ENCODE measurements around the gene NEK5.

The NEK5 gene

GRCh38 chr13:52127378-52127777 lies 1.5 kb downstream of the NEK5 start:
- Histone ChIP-seq H3K9me3 (no peaks in the 10 kb centered on the region), H3K36me3 (0 out of 2 replicates have a peak, but pooled peaks cover 7% of the 10 kb centered on the region), H3K27me3 (no peaks in the 10 kb centered on the region; the same call in 1 of the 2 replicates), H3K4me3 (ENCODE audit: low read depth, low read length) (no peak overlapping the region), H3K4me1 (no peaks in the 10 kb centered on the region)
- DNase-seq, result no peak
- TF ChIP-seq CTCF (IDR thresholded peaks at IDR 0.05; ENCODE audit: low read depth, low read length), result no peak

DNA sequence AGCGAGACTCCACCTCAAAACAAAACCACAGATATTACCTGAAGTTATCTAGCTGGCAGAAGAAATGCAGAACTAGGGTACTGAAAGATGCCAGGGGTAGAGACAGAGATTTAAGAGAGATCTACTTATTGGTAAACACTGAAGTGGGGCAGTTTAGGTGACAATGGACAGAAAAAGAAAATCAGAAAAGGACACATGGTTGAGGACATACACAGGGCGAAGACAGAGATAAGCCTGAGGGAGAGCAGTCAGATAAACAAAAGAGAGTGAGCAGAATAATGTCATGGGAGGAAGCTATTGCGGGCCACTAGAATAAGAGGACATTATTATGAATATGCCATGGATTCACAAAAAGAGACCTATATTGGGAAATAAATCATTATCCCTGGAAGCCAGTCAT lies 3.3 kb downstream of the NEK5 start:
- DNase-seq, result no peak
- H3K9me3 ChIP-seq, result no peaks in the 10 kb centered on the region
- no peaks in the 10 kb centered on the region for H3K36me3 ChIP-seq
- TF ChIP-seq CTCF (IDR thresholded peaks at IDR 0.05; ENCODE audit: low read depth, low read length), result no peak
- no peaks in the 10 kb centered on the region for H3K4me1 ChIP-seq
- H3K27me3 ChIP-seq, result no peaks in the 10 kb centered on the region; the same call in 1 of the 2 replicates
- H3K4me3 ChIP-seq (ENCODE audit: low read depth, low read length), result no peak overlapping the region

DNA sequence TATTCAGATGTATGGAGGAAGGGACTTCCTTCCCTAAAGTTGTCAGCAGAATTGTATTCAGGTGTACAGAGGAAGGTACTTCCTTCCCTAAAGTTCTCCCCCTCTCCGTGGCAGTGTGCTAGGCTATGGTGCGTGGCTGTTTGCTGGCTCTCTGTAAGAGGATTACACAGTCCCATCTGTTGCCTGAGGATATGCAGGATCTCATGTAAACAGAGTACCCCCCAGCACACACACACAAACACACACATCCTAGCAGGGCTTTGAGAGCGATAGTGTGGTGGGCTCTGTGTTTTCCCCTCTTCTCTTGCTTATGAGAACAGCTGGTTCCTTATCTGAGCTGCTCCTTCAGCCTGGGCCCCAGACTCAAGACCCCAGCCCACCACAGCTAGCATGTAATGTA lies 10.3 kb downstream of the NEK5 start:
- Histone ChIP-seq H3K9me3 (no peaks in the 10 kb centered on the region), H3K27me3 (no peaks in the 10 kb centered on the region), H3K4me1 (no peaks in the 10 kb centered on the region), H3K4me3 (ENCODE audit: low read depth, low read length) (no peak overlapping the region), H3K36me3 (no peaks in the 10 kb centered on the region)
- DNase-seq, result no peak
- no peak for TF ChIP-seq CTCF (IDR thresholded peaks at IDR 0.05; ENCODE audit: low read depth, low read length)

GRCh38 chr13:52118095-52118494 lies 10.8 kb downstream of the NEK5 start:
- no peak for TF ChIP-seq CTCF (IDR thresholded peaks at IDR 0.05; ENCODE audit: low read depth, low read length)

DNA sequence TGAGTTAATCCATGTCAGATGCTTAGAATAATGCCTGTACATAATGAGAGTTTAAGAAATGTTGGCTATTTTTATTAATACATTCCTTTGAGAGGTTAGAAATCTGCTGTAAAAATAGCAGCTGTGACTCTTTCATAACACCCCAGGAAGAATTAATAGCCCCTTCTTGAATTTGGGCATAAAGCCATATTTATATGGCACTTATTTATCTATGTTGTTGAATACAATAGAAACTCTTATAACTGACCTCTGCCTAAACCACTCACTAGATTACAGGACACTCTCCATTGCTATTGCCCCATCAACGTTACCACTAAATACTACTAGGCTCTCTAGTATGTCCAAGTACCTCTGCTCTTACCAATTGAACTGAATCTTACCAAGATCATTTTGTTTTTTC lies 16.3 kb downstream of the NEK5 start:
- H3K36me3 ChIP-seq, result no peaks in the 10 kb centered on the region
- no peak for DNase-seq
- TF ChIP-seq CTCF (IDR thresholded peaks at IDR 0.05; ENCODE audit: low read depth, low read length), result no peak
- no peaks in the 10 kb centered on the region for H3K9me3 ChIP-seq
- H3K4me1 ChIP-seq, result no peaks in the 10 kb centered on the region
- H3K4me3 ChIP-seq (ENCODE audit: low read depth, low read length), result no peak overlapping the region
- peaks cover 7% of the 10 kb centered on the region for H3K27me3 ChIP-seq

More at GRCh38 chr13:52118095-52118494, 10.8 kb downstream of the NEK5 start:
- no peaks in the 10 kb centered on the region for H3K4me1 ChIP-seq
- H3K9me3 ChIP-seq, result no peaks in the 10 kb centered on the region
- no peak overlapping the region for H3K4me3 ChIP-seq (ENCODE audit: low read depth, low read length)
- no peaks in the 10 kb centered on the region for H3K36me3 ChIP-seq
- no peak for DNase-seq
- H3K27me3 ChIP-seq, result peaks cover 2% of the 10 kb centered on the region

DNA sequence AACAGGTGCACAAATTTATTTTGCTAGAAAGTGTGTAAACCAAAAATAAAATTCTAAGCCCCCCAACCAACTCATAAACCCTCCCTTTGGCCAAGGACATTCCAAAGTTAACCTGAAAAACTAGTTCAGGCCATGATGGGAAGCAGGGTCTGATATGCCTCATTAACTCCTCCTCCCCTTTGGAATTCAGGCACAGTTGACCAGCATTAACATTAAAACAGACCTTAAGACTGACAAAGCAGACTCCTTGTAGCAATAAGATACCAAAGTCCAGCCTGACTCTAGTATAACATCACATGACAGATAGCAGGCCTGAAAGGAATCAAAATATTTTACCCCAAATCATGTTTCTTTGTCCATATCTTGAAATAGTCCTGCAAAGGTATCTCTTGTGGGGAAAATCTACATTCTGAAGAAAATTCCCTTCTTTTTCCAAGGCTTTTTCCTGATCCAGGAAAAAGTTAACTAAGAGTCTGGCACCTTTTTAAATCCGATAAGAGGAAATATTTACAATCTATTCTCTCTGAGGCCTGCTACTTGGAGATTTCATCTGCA lies 19.7 kb downstream of the NEK5 start:
- Histone ChIP-seq H3K4me3 (ENCODE audit: low read depth, low read length) (no peak overlapping the region), H3K4me1 (no peaks in the 10 kb centered on the region), H3K27me3 (peaks cover 7% of the 10 kb centered on the region), H3K9me3 (no peaks in the 10 kb centered on the region), H3K36me3 (no peaks in the 10 kb centered on the region)
- TF ChIP-seq CTCF (IDR thresholded peaks at IDR 0.05; ENCODE audit: low read depth, low read length), result no peak
- DNase-seq, result no peak

Measured in BE2C (cell line).